Fibroblast of villous mesenchyme (primary cell): Measurements from ENCODE around the gene MAPKAPK2. TPM values are rescaled to one million over a fixed set of nuclear protein-coding genes. Genes with fewer than 3 reads are reported as not detected.

Experiments used
- DNase-seq: peaks from one replicate; pipeline ENCODE4 v3.0.0-alpha.2; 2010; ENCODE audit warnings: low read depth
- H3K4me3 ChIP-seq: 2 replicates; pipeline ENCODE4 v1.5.1; 2011; ENCODE audit warnings: low read depth, mild to moderate bottlenecking, low read length
- CTCF ChIP-seq: IDR thresholded peaks from 2 replicates; pipeline ENCODE4 v1.5.1; 2012; ENCODE audit warnings: low read depth, mild to moderate bottlenecking, low read length; ENCODE audit not compliant: insufficient read depth
- total RNA-seq: library from RNA; depleted of rRNA; stranded (reverse); fragments of >200 nt; gene quantifications from 2 replicates; pipeline ENCODE4 v1.2.3, GENCODE V29; 2012

MAPKAPK2 gene
- total RNA-seq, 1 donor = 45.3 TPM

GRCh38 chr1:206693592-206693991 is 8.9 kb downstream of the MAPKAPK2 start:
- no peak for DNase-seq
- TF ChIP-seq CTCF = no peak
- no peak overlapping the region for H3K4me3 ChIP-seq

DNA sequence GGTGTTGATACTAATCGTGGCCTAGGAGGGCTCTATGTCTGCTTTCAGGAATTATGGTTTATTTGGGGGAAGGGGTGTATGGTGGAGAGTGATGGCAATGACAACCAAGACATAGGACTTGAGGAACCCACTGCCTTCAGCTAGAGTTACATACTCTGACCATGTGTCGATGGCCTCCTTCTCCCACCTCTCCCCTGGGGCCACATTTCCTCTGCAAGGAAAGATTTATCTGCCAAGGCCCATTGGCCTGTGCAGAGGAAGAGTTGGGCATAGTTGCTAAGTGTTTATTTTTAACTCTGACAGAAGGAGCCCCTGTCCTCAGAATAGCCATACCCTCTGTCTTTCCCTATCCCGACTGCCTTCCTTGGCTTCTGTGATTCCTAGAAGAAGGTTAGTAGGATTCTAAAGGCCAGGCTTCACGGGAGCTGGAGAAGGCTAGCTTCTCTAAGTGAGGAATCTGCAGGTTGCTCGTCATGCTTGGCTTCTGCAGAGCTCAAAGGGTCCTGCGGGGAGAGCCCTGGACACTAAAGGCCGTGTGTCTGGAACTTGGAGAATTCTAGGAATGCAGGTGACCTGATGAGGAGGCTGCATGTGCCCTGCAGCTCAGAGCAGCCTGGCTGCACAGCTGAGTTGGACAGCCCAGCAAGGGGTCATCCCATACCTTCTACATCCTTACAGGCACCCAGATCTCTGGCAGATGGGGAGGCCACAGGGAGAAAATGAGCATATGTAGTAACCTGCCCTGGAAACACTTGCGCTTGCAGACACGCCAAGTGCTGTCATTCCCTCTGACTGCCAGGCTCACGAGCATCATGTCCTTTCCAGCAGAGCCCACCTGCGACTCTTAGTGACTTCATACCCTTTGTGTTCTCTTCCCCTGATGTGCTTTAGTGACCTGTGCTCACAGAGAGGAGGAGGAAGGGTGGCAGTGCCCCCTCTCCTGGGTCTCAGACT is 9.7 kb downstream of the MAPKAPK2 start:
- no peak overlapping the region for H3K4me3 ChIP-seq
- TF ChIP-seq CTCF = no peak
- no peak for DNase-seq

DNA sequence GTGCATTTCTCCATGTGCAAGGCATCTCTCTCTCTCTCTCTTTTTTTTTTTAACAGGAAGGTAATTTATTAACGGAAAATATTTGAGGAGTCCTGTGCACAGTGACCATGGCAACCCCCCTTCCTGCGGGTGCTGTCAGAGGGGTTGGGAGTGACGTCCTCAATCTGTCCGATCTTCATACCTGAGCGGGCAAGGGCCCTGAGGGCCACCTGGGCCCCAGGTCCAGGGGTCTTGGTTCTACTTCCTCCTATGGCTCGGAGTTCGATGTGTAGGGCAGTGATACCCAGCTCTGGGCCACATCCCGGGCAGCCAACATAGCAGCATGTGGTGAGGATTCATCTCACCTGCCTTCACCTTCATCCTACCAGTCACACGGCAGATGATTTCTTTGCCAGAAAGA is 11.0 kb downstream of the MAPKAPK2 start:
- H3K4me3 ChIP-seq = no peak overlapping the region
- no peak for TF ChIP-seq CTCF
- no peak for DNase-seq

DNA sequence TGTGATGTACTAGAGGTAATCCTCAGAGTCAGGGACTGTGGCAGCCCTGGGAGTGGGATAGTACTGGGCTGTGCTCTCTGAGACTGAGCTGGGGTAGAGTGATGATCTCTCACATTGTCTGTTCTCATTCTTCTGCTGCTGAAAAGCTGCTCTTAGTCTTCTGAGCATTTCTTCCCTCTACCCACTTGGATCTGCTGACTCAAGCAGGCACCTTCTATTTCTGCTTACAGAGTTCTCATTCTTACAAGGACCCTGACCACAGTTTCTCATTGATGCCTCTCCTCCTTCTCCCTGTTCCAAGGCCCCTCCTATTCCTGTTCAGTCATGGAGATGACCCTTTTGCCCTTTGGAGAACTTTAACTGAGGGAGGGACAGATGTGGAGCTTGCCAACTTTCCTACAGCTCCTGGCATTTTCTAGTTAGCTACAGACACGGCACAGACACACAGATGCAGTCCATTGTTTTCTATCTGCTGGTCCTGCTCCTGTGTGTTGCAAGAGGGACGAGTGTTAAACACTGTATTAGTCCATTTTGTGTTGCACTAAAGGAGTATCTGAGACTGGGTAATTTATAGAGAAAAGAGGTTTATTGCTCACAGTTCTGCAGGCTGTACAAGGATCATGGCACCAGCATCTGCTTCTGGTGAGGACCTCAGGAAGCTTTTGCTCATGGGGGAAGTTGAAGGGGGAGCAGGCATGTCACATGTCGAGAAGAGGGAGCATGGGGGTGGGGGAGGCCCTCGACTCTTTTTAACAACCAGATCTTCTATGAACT is 12.3 kb downstream of the MAPKAPK2 start:
- no peak for TF ChIP-seq CTCF
- H3K4me3 ChIP-seq = no peak overlapping the region
- no peak for DNase-seq

- no peak for DNase-seq
- no peak overlapping the region for H3K4me3 ChIP-seq
- no peak for TF ChIP-seq CTCF
Observed at GRCh38 chr1:206698011-206698410, 13.3 kb downstream of the MAPKAPK2 start.

DNA sequence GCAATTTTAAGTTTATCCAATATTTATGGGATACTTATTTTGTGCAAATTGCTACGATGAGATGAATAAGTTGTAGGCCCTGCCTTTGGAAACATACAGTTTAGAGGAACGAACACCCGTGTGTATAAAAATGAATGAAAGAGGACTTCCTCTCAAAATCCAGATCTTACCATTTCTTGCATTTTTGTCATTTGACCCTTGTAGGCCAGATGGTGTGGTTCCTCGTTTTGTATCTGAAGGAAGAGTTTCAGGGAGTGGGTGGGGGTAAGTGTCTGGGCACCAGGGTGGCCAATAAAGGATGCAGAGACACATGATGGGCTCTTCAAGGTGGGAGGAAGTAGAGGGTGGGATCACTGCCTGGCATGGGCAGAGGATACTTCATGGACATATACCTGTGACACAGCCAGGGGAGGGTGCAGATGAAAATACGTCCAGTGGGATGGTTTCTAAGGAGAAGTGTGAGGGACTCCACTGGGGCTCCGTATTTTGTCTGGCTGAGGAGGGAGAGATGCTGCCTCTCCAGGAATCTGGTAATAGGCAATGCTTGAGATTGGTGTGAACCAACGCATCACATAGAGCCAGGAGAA is 14.4 kb downstream of the MAPKAPK2 start:
- TF ChIP-seq CTCF = no peak
- no peak for DNase-seq
- H3K4me3 ChIP-seq = no peak overlapping the region
